HL-60 (cell line): ENCODE measurements around the gene STX1A.

Experiments
- DNase-seq, 2 experiments: peaks; one replicate each; pipeline ENCODE4 v3.0.0-alpha.2; 2010 to 2020; ENCODE audit warnings: low read depth in 1 of 2, low spot score in 1 of 2
- H3K27ac ChIP-seq: fragments of 250-450 bp; sonication (Bioruptor Pico); replicated peaks from 2 replicates; pipeline ENCODE4 v1.5.1; 2020; ENCODE audit warnings: mild to moderate bottlenecking, moderate library complexity
- H3K27me3 ChIP-seq: fragments of 250-450 bp; sonication (Bioruptor Pico); 2 replicates; pipeline ENCODE4 v1.5.1; 2021; ENCODE audit warnings: mild to moderate bottlenecking, moderate library complexity; ENCODE audit not compliant: insufficient read depth, poor library complexity, severe bottlenecking
- H3K4me3 ChIP-seq: replicated peaks from 2 replicates; pipeline ENCODE4 v1.5.1; 2011; ENCODE audit warnings: mild to moderate bottlenecking, control low read depth, low read length; ENCODE audit not compliant: insufficient read depth
- CTCF ChIP-seq: IDR thresholded peaks from one replicate; pipeline ENCODE4 v1.5.1; 2011; ENCODE audit warnings: low read length, control low read depth, inconsistent platforms; ENCODE audit not compliant: insufficient read depth
- GABPA ChIP-seq: IDR thresholded peaks from 2 replicates; pipeline ENCODE4 v1.6.1; 2012; ENCODE audit warnings: low read depth
- POLR2AphosphoS5 ChIP-seq: IDR thresholded peaks from 2 replicates; pipeline ENCODE4 v1.6.1; 2012; ENCODE audit warnings: low read depth
- REST ChIP-seq: IDR thresholded peaks from 2 replicates; pipeline ENCODE4 v1.6.1; 2012; ENCODE audit warnings: low read depth; ENCODE audit not compliant: insufficient replicate concordance
- SPI1 ChIP-seq: IDR thresholded peaks from 2 replicates; pipeline ENCODE4 v1.6.1; 2012; ENCODE audit warnings: low read depth, mild to moderate bottlenecking, borderline replicate concordance

The STX1A gene

GRCh38 chr7:73699370-73700068 lies 19.9 kb downstream of the STX1A start:
- Histone ChIP-seq H3K27me3 (no peaks in the 10 kb centered on the region), H3K27ac (no peak overlapping the region), H3K4me3 (no peak overlapping the region)
- TF ChIP-seq SPI1, result no peak
- TF ChIP-seq REST, result no peak
- TF ChIP-seq POLR2AphosphoS5, result no peak
- no peak for TF ChIP-seq GABPA
- TF ChIP-seq CTCF, result no peak
- no peak for DNase-seq

GRCh38 chr7:73698410-73698809 lies 21.1 kb downstream of the STX1A start:
- no peaks in the 10 kb centered on the region for H3K27me3 ChIP-seq
- TF ChIP-seq GABPA (no peak), SPI1 (no peak), POLR2AphosphoS5 (no peak), REST (no peak)
- H3K27ac ChIP-seq, result no peak overlapping the region
- no peak for DNase-seq
- no peak overlapping the region for H3K4me3 ChIP-seq

GRCh38 chr7:73696372-73696771 lies 23.1 kb downstream of the STX1A start:
- H3K27me3 ChIP-seq, result no peaks in the 10 kb centered on the region
- no peak overlapping the region for H3K4me3 ChIP-seq
- H3K27ac ChIP-seq, result no peak overlapping the region
- TF ChIP-seq GABPA (no peak), POLR2AphosphoS5 (no peak), CTCF (no peak), SPI1 (no peak), REST (no peak)
- no peak for DNase-seq
